ENCODE results near the gene PPP2R5C.

The PPP2R5C gene

GRCh38 chr14:101917413-101918017, 156.0 kb downstream of the PPP2R5C start:
- DNase-seq (ENCODE audit: low spot score), result no peak

GRCh38 chr14:101918065-101918989, 156.8 kb downstream of the PPP2R5C start:
- DNase-seq (ENCODE audit: low spot score), result no peak

GRCh38 chr14:101920271-101920670, 158.8 kb downstream of the PPP2R5C start:
- no peak for DNase-seq (ENCODE audit: low spot score)

GRCh38 chr14:101922866-101923265, 161.4 kb downstream of the PPP2R5C start:
- DNase-seq (ENCODE audit: low spot score), result no peak

- no peak for DNase-seq (ENCODE audit: low spot score)
Observed at GRCh38 chr14:101925152-101925551, 163.6 kb downstream of the PPP2R5C start.

GRCh38 chr14:101926085-101926484, 164.6 kb downstream of the PPP2R5C start:
- no peak for DNase-seq (ENCODE audit: low spot score)

GRCh38 chr14:101926620-101927019, 165.1 kb downstream of the PPP2R5C start:
- DNase-seq (ENCODE audit: low spot score), result no peak

- no peak for DNase-seq (ENCODE audit: low spot score)
Observed at GRCh38 chr14:101927859-101928258, 166.3 kb downstream of the PPP2R5C start.

- DNase-seq (ENCODE audit: low spot score), result no peak
Observed at GRCh38 chr14:101928415-101928841, 166.9 kb downstream of the PPP2R5C start.

- DNase-seq (ENCODE audit: low spot score), result no peak
Observed at GRCh38 chr14:101929096-101929495, 167.6 kb downstream of the PPP2R5C start.

GRCh38 chr14:101929946-101930345, 168.4 kb downstream of the PPP2R5C start:
- no peak for DNase-seq (ENCODE audit: low spot score)

- DNase-seq (ENCODE audit: low spot score), result no peak
Observed at GRCh38 chr14:101932673-101933072, 171.2 kb downstream of the PPP2R5C start.

GRCh38 chr14:101933209-101933608, 171.7 kb downstream of the PPP2R5C start:
- DNase-seq (ENCODE audit: low spot score), result no peak

GRCh38 chr14:101934601-101935150, 173.2 kb downstream of the PPP2R5C start:
- DNase-seq (ENCODE audit: low spot score), result no peak

GRCh38 chr14:101937926-101938767, 176.6 kb downstream of the PPP2R5C start:
- no peak for DNase-seq (ENCODE audit: low spot score)

GRCh38 chr14:101939646-101940170, 178.2 kb downstream of the PPP2R5C start:
- no peak for DNase-seq (ENCODE audit: low spot score)

GRCh38 chr14:101944451-101944850, 182.9 kb downstream of the PPP2R5C start:
- DNase-seq (ENCODE audit: low spot score), result no peak

- no peak for DNase-seq (ENCODE audit: low spot score)
Observed at GRCh38 chr14:101945171-101945570, 183.7 kb downstream of the PPP2R5C start.

- peak; percentile 60 for DNase-seq (ENCODE audit: low spot score)
Observed at GRCh38 chr14:101947577-101947903, 186.0 kb downstream of the PPP2R5C start.

- DNase-seq (ENCODE audit: low spot score), result peak; percentile 100
Observed at GRCh38 chr14:101947904-101948665, 186.6 kb downstream of the PPP2R5C start.

- DNase-seq (ENCODE audit: low spot score), result no peak
Observed at GRCh38 chr14:101948666-101949216, 187.2 kb downstream of the PPP2R5C start.

Measured in ecto neural progenitor cell (in vitro differentiated cells).